Colon (tissue), 2 donors: ENCODE measurements around the gene NFYA.

Experiments
- FAIRE-seq: peaks from 2 replicates; lab custom pipeline; 2012; peaks lifted over from hg19 to GRCh38; lab: Jason Lieb, UNC
- donor health status: control.
- donor health status: control.

Gene NFYA

GRCh38 chr6:41047306-41047705 is 25.5 kb upstream of the NFYA start:
- no peak for FAIRE-seq

DNA sequence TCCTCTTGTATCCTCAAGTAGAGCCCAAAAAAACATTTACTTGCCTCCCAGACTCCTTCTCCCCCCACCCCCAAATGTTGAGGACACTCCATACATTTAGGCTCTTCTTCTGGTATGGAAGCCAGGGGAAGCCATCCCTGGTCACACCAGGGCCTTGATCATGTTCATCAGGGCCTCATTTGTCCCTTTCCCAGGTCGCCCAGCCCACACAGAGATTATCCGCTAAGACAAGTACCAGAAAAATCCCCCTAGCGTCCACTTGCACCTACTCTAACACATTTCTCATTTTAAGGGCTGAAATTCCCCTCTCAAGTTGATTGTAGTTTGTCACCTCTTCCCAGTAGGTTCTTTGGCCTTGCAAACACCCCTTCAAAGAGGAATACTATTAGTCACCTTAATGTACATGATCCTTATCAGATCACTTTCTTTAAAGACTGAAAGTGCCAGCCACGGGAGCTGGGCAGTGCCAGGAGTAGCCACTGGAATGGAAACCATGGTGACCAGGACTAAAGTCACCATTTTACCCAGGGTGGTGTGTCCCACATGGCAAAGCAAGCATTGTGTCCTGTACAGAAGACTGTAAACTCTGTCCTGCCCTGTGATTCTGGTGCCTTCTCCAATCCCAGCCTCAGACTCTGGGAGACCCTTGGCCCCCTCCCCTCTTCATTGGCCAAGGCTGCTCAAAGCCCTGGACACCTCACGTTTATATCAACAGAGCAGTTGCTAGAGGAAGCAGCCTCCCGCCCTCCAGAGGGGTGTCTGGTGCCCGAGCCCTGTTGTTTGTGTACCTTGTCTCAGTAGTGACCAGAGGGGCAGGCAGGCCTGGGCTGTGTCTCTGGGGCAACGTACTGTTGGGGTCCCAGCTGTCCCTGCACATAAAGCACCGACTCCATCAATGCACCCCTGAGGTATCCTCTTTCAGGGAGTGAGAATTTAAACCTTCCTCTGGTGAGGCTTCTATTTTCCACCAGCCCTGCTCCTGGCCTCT is 24.7 kb upstream of the NFYA start:
- FAIRE-seq = no peak

GRCh38 chr6:41049521-41049920 is 23.3 kb upstream of the NFYA start:
- no peak for FAIRE-seq

DNA sequence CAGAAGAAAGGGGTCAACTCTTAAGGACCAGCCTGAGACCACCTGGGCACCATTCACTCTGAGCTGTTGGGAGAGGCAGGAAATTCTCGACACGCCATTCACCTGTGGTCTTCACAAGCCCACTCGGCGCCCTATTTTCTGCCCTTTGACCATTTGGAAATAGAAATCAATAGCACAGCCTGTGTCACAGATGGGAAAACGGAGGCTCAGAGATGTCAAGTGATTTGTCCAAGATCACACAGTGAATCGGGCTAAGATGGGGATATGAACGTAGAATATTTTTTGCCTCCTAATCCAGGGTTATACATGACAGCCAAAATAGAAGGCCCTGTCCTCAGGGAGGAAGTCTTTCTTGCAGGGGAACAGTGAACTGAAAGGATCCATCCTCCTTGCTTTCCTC is 22.8 kb upstream of the NFYA start:
- no peak for FAIRE-seq

GRCh38 chr6:41050536-41050935 is 22.2 kb upstream of the NFYA start:
- no peak for FAIRE-seq

GRCh38 chr6:41051873-41052272 is 20.9 kb upstream of the NFYA start:
- FAIRE-seq = no peak

DNA sequence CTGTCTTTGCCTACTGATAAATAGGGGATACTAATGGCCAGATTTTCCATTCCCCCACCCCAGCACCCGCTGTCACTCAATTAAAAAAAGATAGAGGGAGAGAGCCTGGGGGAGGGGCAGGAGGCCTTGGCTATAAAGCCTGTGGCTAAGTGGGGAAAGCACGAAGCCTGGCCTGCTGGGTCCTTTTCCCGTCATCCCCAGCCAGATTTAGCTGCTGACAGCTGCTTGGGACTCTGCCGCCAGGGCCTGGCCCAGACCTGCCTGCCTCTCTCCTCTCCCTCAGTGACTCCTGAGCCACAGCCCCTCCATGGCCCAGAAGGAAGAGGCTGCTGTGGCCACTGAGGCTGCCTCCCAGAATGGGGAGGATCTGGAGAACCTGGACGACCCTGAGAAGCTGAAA is 19.7 kb upstream of the NFYA start, which contains the start of gene APOBEC2:
TSS of gene APOBEC2 (plus strand) at position 162 of the 400 bp plus-strand sequence. CDS start at position 308, 146 bp downstream.
- no peak for FAIRE-seq

DNA sequence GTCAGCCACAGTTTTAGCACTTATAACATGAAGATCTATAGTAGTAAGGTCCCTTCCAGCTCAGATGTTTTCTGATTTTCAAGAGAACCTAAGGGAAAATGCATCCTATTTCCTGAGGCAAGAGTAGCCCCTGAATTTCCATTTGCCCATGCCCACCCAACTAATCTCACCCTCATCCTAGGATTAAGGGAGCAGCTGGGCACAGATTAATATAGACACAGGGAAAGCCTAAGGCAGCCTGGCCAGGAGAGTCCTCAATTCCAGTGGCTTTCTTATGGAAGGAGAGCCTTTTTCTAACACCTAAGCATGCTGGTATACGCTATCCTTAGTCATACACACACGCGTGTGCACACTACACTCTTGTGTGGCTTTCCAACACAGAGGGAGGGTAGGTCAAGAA is 18.3 kb upstream of the NFYA start:
- no peak for FAIRE-seq

DNA sequence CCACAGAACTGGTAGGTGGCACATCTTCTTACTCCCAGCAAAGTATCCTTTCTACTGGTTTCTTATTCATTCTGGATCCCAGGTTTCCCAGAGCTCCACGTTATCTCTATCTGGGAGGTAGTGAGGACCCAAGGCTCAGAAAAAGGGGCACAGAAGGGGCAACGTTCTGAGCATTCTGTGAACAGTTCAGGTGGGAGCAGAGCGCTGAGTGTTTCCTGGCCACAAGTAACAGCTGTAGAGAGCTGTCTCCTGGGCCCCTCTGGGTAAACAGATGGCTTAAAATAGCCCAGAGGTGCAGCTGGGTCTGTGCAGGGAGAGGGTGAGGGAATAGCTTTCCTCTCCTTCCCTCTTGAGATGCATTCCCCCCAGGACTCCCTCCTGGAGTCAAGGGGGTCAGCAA is 17.6 kb upstream of the NFYA start:
- FAIRE-seq = no peak

GRCh38 chr6:41056768-41057490 is 15.8 kb upstream of the NFYA start:
- FAIRE-seq = no peak

GRCh38 chr6:41058783-41059181 is 14.0 kb upstream of the NFYA start:
- no peak for FAIRE-seq

DNA sequence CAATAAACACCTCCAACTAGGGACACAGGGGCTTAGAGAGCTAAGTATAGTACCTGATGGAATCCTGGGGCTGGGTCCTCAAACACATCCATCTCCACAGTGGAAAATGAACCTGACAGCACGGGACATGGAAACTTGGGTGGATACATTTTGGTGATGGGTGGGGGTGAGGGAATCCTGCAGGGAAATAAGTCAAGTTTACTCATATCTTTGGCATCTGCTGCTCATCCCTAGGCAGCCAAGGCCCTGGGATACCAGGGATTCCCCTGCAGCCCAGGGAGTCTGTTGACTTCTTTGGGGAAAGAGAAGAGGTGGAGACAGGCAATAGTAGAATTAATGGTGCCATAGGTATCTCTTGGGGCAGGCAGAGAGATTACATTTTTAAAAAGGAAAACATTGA is 13.2 kb upstream of the NFYA start:
- FAIRE-seq = no peak

DNA sequence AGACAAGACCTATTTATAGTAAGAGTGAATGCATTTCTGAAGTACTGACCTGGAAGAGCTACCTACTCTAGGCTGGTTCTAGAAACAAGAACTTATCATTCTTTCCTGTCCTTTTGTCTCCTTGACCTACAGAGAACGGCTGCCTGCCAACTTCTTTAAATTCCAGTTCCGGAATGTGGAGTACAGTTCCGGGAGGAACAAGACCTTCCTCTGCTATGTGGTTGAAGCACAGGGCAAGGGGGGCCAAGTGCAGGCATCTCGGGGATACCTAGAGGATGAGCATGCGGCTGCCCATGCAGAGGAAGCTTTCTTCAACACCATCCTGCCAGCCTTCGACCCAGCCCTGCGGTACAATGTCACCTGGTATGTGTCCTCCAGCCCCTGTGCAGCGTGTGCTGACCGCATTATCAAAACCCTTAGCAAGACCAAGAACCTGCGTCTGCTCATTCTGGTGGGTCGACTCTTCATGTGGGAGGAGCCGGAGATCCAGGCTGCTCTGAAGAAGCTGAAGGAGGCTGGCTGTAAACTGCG is 11.5 kb upstream of the NFYA start:
- FAIRE-seq = no peak

GRCh38 chr6:41062056-41062455 is 10.7 kb upstream of the NFYA start:
- no peak for FAIRE-seq

- no peak for FAIRE-seq
These were observed 8.9 kb upstream of the NFYA start for GRCh38 chr6:41063884-41064285.

GRCh38 chr6:41064841-41065240 is 7.9 kb upstream of the NFYA start:
- FAIRE-seq = no peak

GRCh38 chr6:41065550-41066026 is 7.2 kb upstream of the NFYA start:
- no peak for FAIRE-seq

DNA sequence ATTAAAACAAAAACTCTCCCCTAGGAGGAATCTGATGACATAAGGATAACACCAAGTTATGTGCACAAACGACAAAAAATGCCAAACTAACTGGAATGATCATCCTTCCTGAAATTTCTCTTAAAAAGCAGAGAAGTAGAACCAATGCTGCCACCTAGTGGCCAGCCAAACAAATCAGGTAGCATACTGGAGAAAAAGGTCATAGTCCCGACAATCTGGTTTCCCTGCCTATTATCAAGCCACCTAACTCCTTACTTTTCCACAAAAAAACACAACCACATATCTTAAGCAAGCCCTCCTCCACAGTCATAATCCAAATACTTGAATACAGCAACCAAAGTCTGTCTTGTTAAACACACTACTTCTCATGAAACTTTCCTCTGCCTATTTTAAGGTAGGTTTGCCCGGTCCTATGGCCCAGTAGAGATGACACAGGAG is 5.9 kb upstream of the NFYA start:
- FAIRE-seq = no peak

DNA sequence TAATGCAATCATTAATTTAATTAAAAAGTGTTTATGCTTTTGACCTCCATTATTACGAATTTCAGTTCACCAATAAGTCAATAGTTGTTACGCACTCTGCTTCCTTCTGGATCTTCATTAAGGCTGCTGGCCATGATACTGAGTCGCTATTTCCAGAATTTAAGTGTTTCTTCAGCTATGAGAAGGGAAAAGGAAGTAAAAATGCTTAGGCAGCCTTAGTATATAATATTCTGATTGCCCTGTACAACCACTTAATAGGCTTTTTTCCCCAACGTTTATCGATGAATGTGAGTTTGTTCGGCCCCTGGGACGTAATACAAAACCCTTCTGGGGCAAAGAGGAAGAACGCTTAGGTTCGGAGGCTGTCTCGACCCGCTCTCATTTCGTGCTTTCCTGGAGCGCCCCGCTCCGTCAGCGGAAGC is 1.3 kb upstream of the NFYA start:
- FAIRE-seq = peak; percentile 62

DNA sequence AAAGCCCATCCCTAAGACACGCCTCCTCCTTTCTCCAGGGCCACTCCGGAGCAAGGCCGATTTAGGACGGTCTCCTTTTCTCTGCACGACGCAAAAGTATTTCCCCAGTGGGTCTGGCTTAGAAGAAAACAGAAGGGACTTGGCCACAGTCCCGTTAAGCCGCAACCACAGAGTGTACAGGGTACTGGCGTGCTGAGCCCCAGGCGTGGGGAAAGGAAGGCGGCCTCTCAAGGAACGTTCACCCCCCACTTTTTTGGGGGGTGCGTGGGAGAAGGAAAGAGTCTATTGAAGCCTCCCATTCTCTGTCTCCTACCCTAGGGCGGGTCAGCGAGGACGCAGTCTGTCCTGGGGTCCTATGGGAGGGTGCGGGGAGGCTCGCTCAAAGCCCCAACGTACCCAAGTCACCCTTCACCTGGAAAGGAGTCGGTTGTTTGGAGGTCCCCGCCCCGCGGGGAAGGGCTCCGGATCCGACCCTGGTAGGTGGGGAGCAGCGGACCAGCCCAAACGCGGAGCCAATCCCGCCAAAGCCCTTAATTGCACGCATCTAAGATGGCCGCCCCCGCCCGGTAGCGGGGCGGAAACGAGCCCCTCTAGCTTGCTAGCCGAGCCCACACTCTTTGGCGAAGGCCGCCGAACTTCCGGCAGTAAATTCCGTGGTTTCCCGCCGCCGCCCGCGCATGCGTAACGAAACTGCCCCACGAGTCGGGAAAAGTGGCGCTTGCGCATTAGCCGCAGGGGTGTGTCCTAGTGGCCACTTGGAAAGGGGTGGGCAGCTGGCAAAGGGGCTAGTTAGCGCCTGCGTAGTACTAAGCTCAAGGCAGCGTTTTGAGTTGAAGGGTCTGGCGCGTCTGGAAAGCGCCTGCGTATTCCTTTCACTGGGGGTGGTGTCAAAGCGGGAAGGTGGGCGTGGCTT is 595 bp upstream of the NFYA start, which contains the start of gene OARD1:
TSS of gene OARD1 (minus strand) at position 434 of the 913 bp plus-strand sequence. CDS start 722 bp downstream, outside the sequence.
- no peak for FAIRE-seq

DNA sequence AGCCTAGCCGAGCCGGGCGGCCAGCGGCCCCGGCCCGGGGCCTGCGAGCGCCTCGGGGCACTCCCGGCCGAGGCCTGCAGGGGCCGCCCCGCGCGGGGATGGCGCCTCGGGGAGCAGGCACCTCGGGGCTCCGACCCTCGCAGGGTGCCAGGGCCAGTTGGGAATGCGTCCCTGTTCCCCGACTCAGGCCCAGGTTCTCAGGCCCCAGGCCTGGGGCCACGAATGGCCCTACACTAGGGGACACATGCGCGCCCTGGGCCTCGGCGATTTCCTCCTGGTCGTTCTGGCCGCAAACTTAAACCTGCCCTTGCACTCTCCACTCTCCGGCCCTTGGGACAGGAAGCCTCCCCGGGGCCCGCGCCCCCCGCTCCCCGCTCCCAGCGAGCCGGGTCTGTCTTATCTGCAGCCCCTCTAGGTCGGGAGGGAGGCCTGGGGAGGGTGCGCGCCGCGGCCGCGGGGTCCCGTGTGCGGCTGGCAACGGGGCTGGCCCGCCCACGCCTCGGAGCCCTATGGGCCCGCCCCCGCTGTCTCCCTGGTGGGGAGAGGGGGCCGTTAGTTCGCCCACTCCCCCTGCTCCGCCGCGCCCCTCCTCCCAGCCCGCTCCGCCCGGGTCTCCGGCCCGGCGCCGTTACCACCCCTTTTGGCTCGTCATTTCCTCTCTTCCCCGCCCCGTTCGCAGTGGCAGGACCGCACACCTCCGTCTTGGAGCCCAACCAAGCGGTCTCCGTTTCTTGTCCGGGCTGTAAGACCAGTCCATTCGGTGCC is 611 bp downstream of the NFYA start:
- no peak for FAIRE-seq
